Measurements from ENCODE around the gene INHBC. TPM values are rescaled to one million over a fixed set of nuclear protein-coding genes. Genes with fewer than 3 reads are reported as not detected.

The INHBC gene
- total and polyA plus RNA-seq, 2 experiments from 2014 or later: 0.21 TPM; not detected in 1

DNA sequence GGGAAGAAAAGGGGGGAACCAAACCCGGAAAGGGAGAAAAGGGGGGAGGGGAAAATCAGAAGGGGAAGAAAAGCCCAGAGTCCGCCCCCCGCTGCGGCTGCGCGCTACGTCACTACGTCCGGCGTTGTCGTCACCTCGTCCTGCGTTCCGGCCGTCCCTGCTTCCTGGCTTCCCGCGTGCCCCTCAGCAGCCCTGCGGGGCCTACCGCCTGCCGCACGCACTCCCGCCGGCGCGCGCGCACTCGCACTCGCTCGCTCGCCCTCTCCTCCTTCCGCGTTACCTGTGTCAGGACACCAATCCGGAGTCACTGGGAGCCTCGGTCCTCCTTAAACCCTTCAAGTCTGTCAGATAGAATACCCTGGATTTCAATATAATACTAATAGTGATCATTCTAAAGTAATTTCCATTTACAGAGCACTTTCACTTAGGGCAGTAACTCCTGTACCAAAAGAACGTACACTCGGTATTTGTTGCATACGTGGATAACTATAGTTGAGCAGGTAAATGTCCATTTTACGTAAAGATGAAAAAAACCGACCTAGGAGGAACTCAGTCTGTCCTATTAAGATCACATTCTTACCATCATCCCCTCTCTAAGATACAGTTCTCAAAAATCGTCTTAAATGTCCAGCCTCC lies 3.5 kb upstream of the INHBC start, which contains the start of gene R3HDM2:
R3HDM2 (minus strand) TSS at position 113 of the 636 bp plus-strand sequence. CDS start 120,615 bp downstream, outside the sequence.
- no peaks in the 10 kb centered on the region for H3K9me3 ChIP-seq (ENCODE audit: low read depth)
- peaks cover 15% of the 10 kb centered on the region for H3K4me1 ChIP-seq (ENCODE audit: low read depth)
- DNase-seq (ENCODE audit: low read depth in 1 of 2, low spot score in 1 of 2): peak; percentile 95 to 97
- no peak for TF ChIP-seq CTCF (IDR thresholded peaks at IDR 0.05; ENCODE audit: low read depth, low read length)
- no peaks in the 10 kb centered on the region for H3K36me3 ChIP-seq
- peak within 1 kb of the TSS; percentile 97 for H3K27ac ChIP-seq
- H3K27me3 ChIP-seq: no peaks in the 10 kb centered on the region
- H3K4me3 ChIP-seq: peak within 1 kb of the TSS; percentile 72

DNA sequence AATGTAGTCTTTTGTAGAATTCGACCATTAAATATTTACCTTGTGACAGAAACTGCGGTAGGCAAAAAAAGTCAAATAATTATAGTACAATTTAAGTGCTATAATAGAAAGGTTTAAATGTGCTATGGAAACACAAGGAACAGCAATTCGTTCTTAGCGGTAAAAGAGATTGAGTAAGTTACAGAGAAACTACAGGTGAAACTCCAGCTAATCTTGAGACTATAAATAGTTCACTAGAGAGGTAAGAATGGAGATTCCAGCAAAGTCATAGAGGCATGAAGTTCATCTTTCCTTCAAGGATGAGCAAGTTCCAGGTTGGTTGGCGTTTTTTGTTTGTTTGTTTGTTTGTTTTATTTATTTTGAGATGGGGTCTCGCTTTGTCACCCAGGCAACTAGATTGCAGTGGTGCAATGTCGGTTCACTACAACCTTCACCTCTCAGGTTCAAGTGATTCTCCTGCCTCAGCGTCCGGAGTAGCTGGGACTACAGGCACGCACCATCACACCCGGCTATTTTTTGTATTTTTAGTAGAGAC lies 2.9 kb upstream of the INHBC start:
- no peak for TF ChIP-seq CTCF (IDR thresholded peaks at IDR 0.05; ENCODE audit: low read depth, low read length)
- Histone ChIP-seq H3K4me3 (no peak overlapping the region), H3K4me1 (ENCODE audit: low read depth) (peaks cover 15% of the 10 kb centered on the region), H3K27me3 (no peaks in the 10 kb centered on the region), H3K27ac (peak overlapping the region; percentile 97), H3K9me3 (ENCODE audit: low read depth) (no peaks in the 10 kb centered on the region), H3K36me3 (no peaks in the 10 kb centered on the region)
- DNase-seq (ENCODE audit: low read depth in 1 of 2, low spot score in 1 of 2): no peak

GRCh38 chr12:57433370-57433769 lies 1.2 kb upstream of the INHBC start:
- no peak overlapping the region for H3K4me3 ChIP-seq
- no peak overlapping the region for H3K27ac ChIP-seq
- H3K4me1 ChIP-seq (ENCODE audit: low read depth): peaks cover 15% of the 10 kb centered on the region
- TF ChIP-seq CTCF (IDR thresholded peaks at IDR 0.05; ENCODE audit: low read depth, low read length): no peak
- H3K27me3 ChIP-seq: no peaks in the 10 kb centered on the region
- no peak for DNase-seq (ENCODE audit: low read depth in 1 of 2, low spot score in 1 of 2)
- H3K9me3 ChIP-seq (ENCODE audit: low read depth): no peaks in the 10 kb centered on the region
- H3K36me3 ChIP-seq: no peaks in the 10 kb centered on the region

GRCh38 chr12:57435293-57435692 lies 709 bp downstream of the INHBC start:
- Histone ChIP-seq H3K27me3 (no peaks in the 10 kb centered on the region), H3K9me3 (ENCODE audit: low read depth) (no peaks in the 10 kb centered on the region)
- no peak for TF ChIP-seq CTCF (IDR thresholded peaks at IDR 0.05; ENCODE audit: low read depth, low read length)

GRCh38 chr12:57438400-57438799 lies 3.8 kb downstream of the INHBC start:
- DNase-seq (ENCODE audit: low read depth in 1 of 2, low spot score in 1 of 2): no peak
- Histone ChIP-seq H3K4me1 (ENCODE audit: low read depth) (no peaks in the 10 kb centered on the region), H3K4me3 (no peak overlapping the region), H3K27ac (no peak overlapping the region), H3K9me3 (ENCODE audit: low read depth) (no peaks in the 10 kb centered on the region), H3K36me3 (no peaks in the 10 kb centered on the region), H3K27me3 (no peaks in the 10 kb centered on the region)
- TF ChIP-seq CTCF (IDR thresholded peaks at IDR 0.05; ENCODE audit: low read depth, low read length): no peak

More at GRCh38 chr12:57435293-57435692, 709 bp downstream of the INHBC start:
- DNase-seq (ENCODE audit: low read depth in 1 of 2, low spot score in 1 of 2): peak in 1 of 2 donors; percentile 42
- Histone ChIP-seq H3K4me1 (ENCODE audit: low read depth) (peaks cover 9% of the 10 kb centered on the region), H3K4me3 (no peak overlapping the region), H3K27ac (no peak overlapping the region), H3K36me3 (no peaks in the 10 kb centered on the region)
